Ammon's horn (tissue), 1 donor: ENCODE results near the gene PAX7.

Source experiments
- DNase-seq: peaks from one replicate; pipeline ENCODE4 v3.0.0-alpha.2; 2016; ENCODE audit warnings: low spot score

Gene PAX7

DNA sequence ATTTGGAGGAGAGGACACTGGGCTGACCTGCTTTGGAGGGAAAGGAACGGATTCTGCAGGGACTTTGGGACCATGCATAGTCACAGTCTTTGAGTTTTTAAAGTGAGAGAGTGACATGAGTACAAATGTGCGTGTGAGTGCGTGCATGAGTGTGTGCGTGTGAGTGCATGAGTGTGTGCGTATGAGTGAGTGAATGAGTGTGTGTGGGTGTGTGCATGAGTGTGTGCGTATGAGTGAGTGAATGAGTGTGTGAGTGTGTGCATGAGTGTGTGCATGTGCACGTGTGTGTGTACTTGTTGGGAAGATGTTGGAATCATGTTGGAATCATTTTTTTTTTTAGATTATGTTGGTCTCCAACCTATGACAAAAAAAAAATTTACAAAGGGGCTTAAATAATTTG, 70.5 kb downstream of the PAX7 start:
- DNase-seq, result no peak

GRCh38 chr1:18703041-18703621, 72.5 kb downstream of the PAX7 start:
- peak; percentile 44 for DNase-seq

DNA sequence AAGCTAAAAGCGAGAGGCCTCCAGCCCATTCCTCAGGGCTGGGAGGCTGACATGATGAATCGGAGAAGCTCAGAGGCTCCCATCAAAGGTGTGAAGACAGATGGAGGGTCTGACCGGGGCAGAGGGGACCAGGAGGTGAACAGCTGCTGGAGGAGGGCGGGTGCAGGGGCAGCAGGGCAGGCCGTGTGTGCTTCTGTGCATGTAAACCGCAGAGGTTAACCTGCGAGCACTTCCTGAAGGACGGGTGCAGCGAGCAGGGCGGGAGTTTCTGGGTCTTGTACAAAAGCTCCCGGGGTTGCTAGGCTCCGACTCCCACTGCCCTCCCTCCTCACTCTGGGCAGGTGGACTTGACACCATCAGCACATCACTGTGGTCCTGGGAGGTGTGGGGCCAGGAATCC, 75.2 kb downstream of the PAX7 start:
- DNase-seq, result no peak

DNA sequence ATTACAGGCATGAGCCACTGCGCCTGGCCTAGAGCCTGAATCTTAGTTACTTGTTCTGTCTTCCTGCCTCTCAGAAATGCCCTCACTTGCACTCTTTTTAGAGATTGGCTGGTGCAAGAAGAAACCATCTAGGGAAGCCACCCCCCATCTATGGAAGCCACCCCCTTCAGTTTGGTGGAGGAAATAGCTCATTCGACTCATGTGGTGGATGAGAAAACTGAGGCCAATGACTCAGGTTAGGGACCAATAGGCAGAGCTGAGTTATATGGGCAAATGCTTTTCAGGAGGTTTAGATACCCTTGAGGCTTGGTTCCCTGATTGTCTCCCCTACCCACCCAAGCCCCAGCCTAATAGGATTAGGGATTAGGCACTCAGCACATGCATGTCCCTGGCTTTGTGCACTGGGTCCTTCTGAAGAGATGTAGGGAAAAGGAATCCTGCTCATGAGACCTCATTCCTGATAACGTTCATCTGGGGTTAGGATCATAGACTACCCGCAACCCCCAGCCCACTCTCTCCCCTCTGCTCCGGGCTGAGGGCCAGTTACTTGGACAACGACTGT, 77.1 kb downstream of the PAX7 start:
- DNase-seq, result no peak

DNA sequence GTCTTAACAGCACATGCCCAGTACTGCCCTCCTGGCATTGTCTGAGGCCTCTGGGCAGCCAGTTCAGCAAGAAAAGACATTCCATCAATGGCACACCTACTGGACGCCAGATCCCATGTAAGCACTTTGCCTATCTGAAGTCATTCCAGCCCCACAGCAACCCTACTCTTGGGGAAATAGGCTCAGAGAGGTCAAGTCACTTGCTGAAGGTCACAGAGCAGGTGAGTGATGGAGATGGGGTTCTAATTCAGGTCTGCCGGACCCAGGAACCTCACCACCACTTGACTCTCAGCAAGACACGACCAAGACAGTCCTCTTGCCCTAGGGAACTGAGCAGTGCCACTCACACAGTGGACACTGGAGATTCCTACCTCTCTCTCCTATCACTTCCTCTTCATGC, 79.4 kb downstream of the PAX7 start:
- DNase-seq, result no peak

DNA sequence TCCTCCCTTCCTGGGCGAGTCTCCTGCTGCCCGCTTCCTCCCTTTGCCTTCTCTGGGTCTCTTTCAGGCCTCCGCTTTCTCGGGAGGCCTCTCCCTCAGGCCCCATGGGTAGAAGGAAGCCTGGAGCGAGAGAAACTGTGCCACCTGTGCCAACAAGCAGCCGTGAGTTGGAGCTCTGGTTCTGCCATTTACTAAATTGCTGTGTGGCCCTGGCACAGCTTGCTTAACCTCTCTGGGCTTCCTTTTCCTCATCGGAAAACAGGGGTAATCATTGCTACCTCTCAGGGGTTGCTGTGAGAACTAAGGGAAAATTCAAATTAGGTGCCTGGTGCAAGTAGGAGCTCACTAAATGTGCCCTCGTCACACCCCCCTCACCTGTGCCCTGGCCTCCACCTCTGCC, 80.4 kb downstream of the PAX7 start:
- DNase-seq, result no peak

DNA sequence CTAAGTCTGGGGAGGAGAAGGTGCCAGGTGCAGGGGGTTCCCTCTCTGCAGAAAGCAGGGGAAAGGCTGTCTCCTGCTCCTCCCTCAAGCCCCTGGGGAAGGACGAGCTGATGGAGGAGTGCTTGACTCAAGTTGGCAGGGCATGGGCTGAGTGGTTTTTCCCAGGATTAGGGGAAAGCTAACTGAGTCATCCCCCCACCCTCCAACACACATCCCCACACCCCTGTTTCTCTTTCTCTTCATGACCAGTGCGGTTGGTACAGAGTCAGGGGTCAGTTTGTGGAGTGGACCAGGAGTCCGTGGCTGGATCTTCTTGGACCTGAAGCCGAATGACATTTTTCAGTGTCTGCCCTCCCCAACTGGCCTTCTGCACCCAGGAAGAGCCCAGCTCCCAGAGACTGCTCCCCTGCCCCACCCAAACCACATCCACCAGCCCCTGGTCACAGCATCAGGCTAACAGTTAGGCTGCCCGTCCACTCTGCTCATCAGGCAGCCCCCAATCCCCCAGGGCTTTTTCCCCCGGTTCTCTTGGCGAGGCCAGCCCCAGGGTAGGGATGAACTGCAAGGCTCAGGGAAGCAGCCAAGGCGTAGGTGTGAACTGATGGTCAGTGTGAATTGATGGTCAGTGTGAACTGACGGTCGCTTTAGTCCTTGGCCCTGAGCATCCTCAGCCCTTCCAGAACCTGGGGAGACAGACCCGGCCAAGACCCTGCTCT, 81.0 kb downstream of the PAX7 start:
- DNase-seq, result no peak

DNA sequence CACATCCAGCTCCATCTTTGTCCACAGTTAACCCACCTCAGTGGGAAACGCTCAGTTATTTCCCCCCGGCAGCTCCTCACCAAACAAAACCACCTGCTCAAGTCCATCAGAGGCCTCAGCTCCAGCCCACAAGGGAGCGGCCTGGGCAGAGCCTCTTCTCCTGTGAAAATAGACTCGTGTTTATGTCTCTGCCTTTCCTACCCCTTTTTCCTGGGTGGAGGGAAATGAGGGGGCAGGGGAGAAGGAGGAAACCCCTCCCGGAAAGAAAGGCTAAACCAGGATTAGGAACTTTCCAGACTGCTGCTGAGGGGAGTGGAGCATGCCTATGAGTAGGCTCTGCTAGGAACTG, 81.6 kb downstream of the PAX7 start:
- DNase-seq, result no peak

DNA sequence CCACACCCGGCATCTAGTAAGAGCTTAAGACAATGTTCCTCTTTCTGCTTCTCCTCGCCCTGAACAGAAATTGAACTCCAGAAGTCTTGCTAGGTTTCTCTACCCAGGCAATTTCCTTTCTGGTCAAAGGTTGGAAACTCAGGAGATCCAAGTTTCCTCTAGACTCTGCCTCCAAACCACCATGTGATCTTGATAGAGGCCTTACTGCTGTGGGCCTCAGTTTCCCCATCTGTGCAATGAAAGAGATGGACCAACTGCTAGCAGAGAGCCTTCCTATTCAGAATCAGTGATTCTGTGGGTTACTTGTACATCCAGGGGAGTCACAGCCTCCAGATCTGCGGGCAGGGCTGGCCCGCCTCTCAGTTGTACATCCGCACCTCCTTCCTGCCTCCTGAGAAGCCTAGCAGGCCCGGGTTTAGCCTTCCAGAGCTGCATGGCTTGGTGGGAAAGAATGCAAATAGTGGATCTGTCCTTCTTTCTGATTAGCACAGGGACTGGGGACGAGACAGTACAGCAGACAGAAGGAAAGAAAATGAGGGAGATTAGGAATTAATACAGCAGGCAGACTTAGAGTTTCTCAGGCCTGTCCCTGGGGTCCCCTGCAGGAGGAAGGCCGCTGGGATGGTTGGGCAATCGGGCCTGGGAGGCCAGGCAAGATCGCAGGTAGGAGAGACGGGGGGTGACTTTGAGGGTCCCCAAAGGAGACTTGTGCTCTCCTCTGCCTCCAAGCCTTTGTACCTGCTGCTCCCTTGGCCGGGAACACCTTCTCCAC, 83.9 kb downstream of the PAX7 start:
- DNase-seq, result no peak

- DNase-seq, result no peak
Observed at GRCh38 chr1:18716112-18716784, 85.6 kb downstream of the PAX7 start.

GRCh38 chr1:18716785-18717678, 86.4 kb downstream of the PAX7 start:
- no peak for DNase-seq

- no peak for DNase-seq
Observed at GRCh38 chr1:18719786-18720451, 89.3 kb downstream of the PAX7 start.

DNA sequence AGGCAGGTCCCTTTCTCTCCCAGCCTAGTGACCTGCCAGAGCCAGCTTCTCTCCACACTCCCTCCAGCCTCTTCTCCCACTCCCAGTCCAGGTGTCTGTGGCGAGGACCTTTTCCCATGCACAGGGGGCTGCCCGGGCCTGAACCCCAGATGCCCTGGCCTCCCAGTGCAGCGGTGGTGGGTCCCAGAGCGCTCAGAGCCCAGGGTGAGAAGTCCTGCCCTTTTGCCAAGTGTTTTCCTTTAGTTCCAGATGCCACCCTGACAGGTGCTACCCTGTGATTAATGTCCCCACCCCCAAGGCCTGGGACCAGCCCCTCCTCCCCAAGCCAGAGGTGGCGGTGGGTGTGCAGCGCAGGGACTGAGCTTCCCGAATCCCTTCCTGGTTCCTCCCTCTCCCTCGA, 90.4 kb downstream of the PAX7 start:
- no peak for DNase-seq

DNA sequence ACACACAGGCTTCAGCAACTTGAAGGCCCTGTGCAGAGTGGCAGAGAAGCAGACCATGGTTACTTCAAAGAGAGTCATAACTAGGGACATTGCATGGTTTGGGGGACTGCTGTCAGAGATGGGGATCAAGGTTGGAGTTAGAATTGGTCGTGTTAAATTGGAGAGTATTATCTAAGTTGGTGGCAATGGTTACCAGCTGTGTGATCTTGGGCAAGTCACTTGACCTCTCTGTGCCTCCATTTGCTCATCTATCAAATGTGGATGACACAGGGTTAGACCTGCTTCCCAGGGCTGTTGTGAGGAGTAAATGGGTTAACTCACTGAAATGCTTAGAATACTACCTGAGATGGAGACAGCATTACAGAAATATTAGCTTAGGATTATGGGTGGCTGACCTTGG, 91.1 kb downstream of the PAX7 start:
- DNase-seq, result no peak

DNA sequence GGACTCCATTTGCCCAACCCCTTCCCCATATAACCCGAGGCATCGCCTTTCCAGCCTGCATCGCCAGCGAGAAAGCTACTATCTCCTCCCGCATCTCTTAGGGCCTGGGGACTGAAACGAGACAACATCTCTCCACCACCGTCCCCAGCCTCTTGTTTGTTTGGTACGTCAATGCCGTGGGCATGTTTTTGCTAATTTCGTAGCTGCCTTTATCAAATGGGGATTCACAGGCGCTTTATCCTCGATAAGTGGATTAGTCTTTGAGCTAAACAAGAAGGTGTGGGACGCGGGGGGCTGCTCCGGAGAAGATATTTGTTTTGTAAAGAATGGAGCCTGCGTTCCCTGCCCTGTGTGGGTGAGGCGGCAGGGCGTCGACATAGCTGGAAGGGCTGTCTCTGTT, 91.6 kb downstream of the PAX7 start:
- DNase-seq, result no peak

DNA sequence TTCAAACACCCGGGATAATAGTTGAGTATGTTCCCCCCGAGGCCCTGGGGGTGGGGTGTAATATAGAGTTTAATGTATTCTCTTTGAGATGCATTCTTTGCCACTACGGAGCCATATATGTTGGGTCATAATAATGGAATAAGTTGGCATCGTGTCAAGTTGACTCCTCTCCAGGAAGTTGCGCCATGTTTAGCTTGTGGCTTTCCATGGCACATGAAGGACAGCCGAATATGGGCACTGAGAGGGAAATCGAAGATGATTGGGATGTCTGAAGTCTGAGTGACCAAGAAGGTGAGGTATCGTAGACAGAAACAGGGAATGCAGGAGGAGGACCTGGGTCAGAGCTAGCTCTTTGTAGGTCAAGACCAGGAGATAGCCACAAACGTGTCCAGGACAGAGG, 92.6 kb downstream of the PAX7 start:
- no peak for DNase-seq

- peak; percentile 36 for DNase-seq
Observed at GRCh38 chr1:18723701-18724411, 93.2 kb downstream of the PAX7 start.

GRCh38 chr1:18724801-18725200, 94.2 kb downstream of the PAX7 start:
- no peak for DNase-seq

DNA sequence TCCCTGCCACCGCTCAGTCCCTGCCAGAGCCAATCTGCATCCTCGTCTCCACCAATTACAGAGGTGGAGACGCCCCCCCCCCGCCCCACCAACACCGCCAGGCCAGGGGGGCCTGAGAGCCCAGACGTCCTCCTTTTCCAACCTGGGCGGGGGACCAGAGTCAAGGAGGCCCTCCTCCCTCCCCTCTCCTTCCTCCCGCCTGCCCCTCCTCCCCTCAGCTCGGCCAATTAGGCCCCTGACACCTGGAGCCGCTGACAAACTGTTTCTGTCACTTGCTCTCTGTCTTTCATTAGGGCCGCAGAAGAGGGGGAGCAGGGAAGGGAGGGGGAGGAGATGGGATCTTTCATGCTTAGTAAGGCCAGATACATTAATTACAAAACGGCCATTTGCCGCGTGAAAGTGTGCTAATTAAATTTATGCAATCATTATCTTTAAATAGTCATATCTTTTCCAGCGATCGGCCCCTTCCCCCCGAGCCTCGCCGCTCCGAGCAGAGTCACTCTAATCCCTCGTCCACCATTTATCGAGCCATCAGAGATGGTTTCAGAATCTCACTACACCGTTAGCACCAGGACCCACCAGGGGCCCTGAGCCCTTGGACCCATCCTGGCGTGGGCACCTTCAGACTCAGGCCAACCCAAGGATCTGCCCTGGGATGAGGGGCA, 94.7 kb downstream of the PAX7 start:
- no peak for DNase-seq

DNA sequence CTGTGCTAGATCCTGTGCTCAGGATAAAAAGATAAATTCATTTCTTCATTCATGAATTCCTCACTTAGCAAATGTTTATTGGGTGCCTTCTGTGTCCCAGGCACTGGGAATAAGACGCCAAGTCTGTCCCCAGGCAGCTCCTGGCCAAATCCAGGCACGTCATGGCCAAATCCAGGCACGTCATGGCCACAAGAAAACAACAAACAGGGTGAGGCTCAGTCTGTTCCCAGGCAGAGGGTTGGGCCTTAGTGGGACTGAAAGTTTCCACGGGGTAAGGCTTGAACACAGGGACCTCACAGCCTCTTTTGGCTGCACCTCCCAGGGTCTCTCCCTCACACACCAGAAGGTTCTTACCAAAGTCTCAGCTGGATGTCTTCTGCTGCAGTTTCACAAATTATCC, 95.7 kb downstream of the PAX7 start:
- no peak for DNase-seq
